Stimulated activated CD8-positive, alpha-beta memory T cell treated with anti-CD3 and anti-CD28 coated beads, Interleukin-15, amount 100 ng/mL, for 48 hours (primary cell): ENCODE measurements around the gene DOK7.

ENCODE experiments used
- DNase-seq, 2 donors: peaks; one replicate each; pipeline ENCODE4 v3.0.0-alpha.2; 2020; ENCODE audit warnings: low read depth in 2 of 2

DOK7 gene

GRCh38 chr4:3463556-3464348 lies 646 bp downstream of the DOK7 start:
- no peak for DNase-seq

GRCh38 chr4:3464349-3464905 lies 1.3 kb downstream of the DOK7 start:
- no peak for DNase-seq

GRCh38 chr4:3464911-3465697 lies 2.0 kb downstream of the DOK7 start:
- no peak for DNase-seq

GRCh38 chr4:3465698-3466671 lies 2.9 kb downstream of the DOK7 start:
- no peak for DNase-seq

- DNase-seq: no peak
Observed at GRCh38 chr4:3466691-3467600, 3.8 kb downstream of the DOK7 start.

GRCh38 chr4:3467601-3468031 lies 4.5 kb downstream of the DOK7 start:
- DNase-seq: no peak

GRCh38 chr4:3468154-3468553 lies 5.0 kb downstream of the DOK7 start:
- DNase-seq: no peak

GRCh38 chr4:3468804-3469203 lies 5.7 kb downstream of the DOK7 start:
- no peak for DNase-seq

- no peak for DNase-seq
Observed at GRCh38 chr4:3469386-3470243, 6.5 kb downstream of the DOK7 start.

- no peak for DNase-seq
Observed at GRCh38 chr4:3470244-3471097, 7.4 kb downstream of the DOK7 start.

GRCh38 chr4:3471098-3471760 lies 8.1 kb downstream of the DOK7 start:
- no peak for DNase-seq

- DNase-seq: no peak
Observed at GRCh38 chr4:3471886-3472285, 8.8 kb downstream of the DOK7 start.

GRCh38 chr4:3472411-3473141 lies 9.5 kb downstream of the DOK7 start:
- no peak for DNase-seq

- DNase-seq: no peak
Observed at GRCh38 chr4:3473181-3473950, 10.3 kb downstream of the DOK7 start.

- no peak for DNase-seq
Observed at GRCh38 chr4:3473996-3474765, 11.1 kb downstream of the DOK7 start.
